NOMO-1 treated with DMSO at 0.1 percent for 48 hours (cell line): ENCODE data around the gene ANKRD33.

Experiments
- DNase-seq: peaks from one replicate; lab custom pipeline; 2025; ENCODE audit not compliant: unreplicated experiment; lab: John Stamatoyannopoulos, UW

ANKRD33 gene

DNA sequence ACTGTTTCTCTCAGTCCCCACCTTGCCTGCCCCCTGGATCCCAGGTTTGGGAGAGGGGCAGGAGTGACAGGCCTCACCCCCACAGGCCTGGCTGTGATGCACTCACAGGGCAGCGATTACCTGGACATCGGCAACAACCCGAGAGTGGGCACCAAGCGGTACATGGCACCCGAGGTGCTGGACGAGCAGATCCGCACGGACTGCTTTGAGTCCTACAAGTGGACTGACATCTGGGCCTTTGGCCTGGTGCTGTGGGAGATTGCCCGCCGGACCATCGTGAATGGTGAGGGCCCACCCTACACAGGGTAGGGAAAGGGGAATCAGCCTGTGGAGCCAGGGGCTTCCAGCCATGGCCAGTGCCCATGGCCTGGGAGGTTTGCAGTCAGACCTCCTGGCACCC, 28.0 kb downstream of the ANKRD33 start:
- DNase-seq = no peak

DNA sequence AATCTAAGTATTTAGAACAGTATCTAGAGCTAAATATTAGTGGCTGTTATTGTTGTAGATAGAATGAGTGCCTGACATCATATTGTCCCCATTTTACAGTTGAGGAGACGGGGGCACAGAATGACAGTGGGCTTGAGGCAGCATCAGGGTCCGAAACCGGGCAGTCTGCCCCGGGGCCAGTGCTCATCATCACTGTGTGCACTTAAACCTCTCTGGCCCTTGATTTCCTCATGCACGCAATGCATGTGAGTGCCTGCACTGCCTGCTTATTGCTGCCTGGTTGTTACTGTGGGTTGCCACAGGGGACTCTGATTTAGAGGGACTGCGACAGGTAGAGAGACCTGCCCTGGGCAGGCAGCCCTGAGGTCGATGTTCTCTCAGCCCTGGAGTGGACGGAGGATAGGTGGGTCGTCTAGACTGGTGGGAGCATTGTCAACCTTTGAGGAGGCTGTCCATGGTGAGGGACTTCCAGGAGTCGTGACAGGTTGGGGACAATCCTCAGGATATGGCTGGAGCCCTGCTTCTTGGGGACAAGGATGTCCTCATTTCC, 29.2 kb downstream of the ANKRD33 start:
- no peak for DNase-seq

DNA sequence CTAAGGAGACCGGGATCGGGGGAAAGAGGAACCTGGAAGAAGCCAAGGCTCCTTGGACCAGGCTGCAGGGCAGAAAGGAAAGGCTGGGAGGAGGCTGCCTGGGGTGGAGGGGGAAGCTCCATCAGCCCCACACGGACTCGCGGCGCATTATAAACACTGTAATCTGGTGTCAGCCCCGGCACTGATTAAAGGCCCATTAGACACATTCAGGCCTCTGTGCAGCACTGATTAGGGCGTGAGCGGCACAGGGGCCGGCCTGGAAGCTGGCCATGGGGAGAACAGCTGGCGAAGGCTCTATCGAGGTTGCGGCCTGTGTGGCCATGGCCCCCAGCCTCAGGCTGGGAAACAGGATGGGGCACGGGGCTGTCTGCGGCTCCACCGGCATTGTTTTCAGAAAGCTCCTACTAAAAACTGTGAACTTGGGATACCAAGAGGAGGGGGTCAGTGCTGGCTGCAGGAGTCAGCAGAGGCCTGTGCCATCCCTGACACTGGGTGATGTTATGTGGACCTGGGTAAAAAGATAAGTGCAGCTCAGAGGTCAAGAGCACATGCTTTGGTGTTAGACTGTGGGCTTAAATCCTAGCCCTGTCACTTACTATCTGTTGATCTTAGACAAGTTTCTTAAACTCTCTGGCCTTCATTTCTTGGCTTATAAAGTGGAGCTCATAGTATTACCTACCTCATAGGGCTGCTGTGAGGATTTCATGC, 30.0 kb downstream of the ANKRD33 start:
- no peak for DNase-seq

DNA sequence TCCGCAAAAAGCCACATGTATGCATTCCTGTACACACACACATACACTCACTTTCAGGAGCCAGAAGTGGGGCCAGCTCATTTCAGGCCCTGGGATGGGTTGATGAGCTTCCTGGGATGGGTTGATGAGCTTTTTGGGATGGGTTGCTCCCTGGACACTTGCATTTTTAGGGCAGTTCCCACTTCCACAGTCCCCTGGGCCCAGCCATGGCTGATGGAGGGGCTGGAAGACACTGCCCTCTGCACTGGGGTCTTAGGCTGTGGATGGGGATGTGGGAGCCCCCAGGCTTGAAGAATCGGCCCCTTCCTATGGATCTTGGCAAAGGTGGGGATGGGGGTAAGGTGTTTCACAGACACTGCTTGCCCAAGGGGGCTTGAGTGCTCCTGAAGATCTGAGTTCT, 32.1 kb downstream of the ANKRD33 start:
- no peak for DNase-seq

DNA sequence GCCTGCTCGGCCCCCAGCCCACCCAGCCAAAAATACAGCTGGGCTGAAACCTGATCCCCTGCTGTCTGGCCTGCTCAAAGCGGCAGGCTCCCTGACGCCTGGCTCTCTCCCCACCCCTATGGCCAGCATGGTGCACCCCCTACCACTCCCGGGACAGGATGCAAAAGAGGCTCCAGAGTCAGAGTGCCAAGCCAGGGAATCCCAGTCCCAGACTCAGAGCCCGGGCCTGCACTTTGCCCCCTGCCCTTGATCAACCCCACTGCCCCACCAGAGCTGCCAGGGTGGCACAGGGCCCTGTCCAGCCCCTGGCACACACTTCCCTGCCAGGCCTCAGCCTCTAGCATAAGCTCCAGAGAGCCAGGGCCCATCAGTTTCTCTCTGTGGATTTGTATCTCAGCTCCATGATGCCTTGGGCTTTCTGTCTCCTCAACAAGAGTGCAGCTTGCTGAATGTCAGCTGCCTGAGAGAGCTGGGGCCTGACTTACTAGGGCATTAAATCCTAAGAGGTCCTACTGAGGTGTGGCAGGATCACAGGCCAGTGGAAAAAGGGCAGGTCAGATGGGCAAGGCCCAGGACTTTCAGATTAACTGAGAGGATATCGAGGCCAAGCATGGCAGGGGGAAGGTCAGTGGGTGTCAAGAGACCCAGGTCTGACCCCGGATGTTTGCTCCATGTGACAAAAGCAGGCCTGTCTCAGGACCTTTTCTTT, 33.3 kb downstream of the ANKRD33 start:
- no peak for DNase-seq

DNA sequence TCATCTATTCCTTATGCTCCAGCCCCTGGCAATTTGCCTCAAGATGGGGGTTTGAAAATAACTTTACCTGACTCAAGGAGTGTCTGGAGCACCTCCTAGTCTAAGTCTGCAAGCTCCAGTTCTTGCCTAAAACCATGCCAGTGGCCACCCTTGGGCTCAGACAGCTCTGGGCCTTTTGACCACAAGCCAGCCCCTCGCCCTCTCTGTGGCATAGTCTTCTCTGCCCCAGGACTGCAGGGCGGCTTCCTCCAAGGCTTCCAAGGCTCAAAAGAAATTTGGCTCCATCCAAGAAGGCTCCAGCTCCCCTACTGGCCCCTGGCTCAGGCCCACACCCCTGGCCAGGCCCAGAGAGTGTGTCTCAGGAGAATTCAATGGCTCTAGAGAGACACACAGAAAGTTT, 34.2 kb downstream of the ANKRD33 start:
- no peak for DNase-seq

DNA sequence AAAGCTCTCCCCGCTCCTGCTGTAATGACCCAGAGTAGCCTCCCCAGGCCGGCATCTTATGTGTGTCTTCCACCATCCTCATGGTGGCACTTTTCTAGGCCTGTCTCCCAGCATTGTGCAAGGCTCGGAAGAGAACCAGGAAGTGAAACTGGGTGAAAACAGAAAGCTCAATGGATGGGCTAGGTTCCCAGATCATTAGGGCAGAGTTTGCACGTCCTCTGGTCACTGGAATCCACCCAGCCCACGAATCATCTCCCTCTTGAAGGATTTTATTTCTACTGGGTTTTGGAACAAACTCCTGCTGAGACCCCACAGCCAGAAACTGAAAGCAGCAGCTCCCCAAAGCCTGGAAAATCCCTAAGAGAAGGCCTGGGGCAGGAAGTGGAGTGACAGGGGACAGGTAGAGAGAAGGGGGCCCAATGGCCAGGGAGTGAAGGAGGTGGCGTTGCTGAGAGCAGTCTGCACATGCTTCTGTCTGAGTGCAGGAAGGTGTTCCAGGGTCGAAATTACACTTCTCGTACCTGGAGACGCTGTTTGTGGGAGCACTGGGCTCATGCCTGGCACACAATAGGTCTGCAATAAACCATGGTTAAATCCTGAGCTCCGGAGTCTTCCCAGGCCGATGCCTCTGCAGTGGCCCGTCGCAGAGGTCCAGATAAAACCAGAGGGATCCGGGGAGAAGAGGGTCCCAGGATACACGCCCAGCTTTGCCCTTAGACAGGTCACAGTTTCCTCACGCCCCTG, 35.0 kb downstream of the ANKRD33 start:
- peak; percentile 91 for DNase-seq

DNA sequence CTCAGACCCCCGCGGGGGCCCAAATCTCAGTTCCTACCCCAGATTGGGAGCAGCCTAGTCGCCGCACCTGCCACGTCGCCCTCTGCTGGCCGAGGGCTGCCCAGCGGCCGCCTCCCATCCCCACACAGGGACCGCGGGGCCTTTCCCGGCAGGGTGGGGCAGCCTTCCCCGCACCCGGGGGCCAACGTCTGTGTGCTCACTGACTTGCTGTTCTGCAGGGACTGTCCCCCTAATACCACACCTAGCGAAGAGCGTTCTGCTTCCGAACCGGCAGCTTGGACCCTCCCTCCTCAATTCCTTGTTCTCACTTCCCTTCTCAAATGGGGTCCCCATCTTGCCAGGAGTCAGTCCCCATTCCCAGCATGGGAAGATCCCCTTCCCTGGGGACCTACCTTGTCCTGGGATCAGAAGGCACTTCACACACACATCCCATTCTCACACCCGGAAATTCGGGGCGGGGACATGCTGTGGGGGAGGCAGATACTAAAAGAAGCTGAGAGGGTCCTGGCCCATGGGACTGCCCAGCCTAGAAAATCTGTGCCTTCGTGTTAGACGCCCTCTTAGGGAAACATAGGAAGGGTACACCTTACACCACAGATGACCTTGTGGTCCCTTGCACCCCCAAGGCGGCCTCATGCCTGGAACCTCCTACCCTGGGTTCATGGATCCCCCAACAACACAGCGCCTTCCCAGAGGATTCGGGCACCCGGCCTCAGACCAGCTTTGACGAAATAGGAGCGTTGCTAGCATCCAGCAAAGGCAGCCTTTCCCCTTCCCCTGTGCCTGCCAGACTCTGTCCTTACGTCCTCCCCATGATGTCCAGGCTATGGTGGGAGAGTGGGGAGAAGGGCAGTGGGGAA, 35.8 kb downstream of the ANKRD33 start:
- no peak for DNase-seq

DNA sequence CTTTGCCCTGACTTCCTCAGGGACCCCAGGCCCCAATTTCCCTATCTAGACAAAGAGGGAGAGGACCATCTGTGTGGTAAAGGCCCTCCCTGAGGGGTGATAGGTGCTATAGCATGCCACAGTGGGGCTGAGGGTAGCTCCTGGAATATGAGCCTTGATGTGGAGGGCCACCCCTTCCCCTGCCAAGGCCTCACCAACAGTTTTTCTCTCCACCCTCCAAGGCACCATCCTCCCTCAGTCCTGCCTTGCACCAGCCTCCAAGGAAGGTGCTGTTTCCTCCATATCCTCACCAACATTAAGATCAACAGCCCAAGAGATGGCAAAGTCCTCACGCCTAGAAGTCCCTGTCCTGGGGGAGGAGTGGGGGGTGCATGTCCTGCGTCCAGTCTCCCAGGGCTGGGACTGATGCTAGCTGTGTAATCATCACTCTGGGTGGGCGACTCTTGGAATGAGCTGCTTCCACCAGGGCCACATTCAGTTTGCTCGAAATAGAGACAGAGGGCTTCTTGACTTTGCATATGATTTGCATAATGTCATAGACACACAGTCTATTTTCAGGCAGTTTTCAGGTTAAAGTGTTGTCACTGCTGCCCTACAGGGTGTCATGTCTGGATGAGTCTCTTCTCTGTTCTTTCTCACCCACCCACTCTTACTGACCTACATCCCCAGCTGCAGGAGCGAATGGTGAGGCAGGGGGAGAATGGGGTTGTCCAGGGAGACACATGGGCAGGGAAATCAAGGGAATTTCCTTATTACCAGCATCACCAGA, 36.8 kb downstream of the ANKRD33 start:
- DNase-seq = no peak

DNA sequence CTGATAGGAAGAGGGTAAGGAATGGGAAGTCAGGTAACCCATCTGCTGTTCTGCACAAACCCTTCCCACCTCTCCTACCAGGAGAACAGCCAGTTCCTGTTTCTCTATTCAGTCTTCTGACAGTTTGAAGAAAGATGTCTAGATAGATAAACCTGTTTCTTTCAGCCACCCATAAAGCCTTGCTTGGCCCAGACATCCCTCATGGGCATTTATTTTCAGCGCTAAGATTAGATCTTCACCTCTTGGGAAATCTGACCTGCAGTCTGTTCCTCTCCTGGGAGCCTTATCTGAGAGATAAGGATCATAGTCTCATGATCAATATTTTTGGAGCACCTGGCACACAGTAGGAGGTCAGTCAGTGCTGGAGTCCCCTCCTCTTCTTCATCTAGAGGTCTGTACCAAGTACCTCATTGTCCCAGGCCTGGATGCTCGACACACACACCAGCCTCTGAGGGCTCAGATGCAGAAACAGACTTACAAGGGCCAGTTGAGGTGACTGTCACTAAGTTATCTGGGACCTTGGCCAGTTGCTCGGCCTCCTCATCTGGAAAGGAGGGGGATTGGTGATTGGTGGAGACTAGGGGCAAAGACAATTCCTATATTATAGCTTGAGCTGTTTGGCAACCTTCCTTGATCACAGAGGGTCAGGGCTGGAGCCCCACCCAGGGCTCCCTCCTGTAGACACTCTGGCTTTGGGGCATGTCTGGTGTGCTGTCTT, 37.6 kb downstream of the ANKRD33 start:
- no peak for DNase-seq

DNA sequence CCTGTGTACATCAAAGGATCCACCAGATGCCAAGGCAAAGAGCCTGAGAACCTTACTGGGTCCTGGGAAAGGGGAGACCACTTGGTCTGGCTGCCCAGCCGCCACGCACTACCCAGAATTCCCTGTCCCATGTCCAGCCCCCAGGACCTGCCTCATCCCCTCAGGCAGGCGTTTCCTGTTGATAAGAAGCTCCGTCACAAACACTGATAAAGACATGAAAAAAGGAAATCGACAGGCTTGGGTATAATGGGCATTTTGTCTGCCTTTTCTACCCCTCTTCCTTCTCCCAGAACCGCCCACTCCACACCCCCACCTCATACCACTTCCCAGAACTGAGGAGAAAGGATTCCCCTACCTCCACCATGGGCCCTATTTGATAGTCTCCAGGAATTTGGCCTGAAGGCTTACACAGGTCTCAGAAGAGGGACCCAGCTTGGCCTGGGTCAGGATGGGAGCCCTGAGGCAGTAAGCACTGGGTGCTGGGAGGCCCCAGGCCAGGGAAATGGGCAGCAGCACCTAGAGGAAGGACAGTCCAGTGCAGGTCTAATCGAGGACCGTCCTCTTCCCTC, 38.2 kb downstream of the ANKRD33 start:
- no peak for DNase-seq

DNA sequence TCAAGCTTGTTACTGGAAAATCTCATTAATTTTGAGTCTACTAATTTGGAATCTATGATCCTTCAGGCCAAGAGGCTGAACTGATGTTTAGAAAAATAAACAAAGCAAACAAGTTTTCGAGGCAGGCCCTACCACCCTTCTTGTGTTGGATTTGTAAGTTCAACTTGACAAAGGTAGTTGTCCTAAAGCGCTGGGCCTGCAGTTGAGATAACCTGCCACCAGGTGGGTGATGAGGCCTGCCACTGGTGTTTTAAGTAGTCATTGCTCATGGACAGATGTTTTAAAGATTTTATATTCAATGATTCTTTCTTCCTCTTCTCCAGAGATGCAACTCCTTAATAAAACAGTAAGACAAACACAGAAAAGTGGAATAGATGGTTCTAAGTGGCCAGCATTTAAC, 38.8 kb downstream of the ANKRD33 start:
- peak; percentile 25 for DNase-seq

DNA sequence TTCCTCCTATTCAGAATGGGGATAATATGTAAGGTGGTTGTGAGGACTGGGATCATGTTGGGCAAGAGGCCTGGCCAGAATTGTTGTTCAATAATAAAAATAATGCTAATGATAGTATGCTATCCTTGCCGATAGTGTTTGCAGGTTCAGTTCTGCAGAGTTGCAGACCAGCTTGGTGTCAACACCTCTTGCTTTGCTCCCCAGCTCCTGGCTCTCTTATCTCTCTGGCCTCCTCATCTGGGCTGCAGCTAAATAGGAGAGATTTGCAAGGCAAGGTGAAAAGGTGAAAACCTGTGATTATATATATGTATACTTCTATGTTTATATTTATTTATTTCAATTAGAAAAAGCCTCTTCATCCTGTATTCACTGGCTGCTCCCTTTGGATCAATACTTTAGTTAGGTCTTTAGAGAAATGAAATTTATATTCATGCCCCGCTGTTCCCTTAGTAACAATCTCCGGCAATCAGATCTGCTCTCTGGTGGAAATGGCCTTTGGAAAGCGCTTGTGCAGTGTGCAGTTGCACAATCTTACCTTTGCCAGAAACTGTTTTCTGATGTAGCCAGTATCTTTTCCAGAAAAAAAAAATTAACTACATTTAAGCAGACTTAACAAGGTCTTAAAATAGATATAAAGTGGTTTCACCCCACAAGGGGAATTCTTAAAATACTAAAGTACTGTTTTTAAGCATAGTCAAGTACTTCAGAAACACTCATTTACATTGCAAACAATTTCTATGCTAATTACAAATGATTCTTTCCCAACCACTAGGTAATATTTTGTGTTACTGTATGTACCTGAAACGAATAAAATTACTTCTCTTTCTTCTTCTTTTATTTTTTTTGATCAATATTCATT, 44.5 kb downstream of the ANKRD33 start:
- DNase-seq = no peak

DNA sequence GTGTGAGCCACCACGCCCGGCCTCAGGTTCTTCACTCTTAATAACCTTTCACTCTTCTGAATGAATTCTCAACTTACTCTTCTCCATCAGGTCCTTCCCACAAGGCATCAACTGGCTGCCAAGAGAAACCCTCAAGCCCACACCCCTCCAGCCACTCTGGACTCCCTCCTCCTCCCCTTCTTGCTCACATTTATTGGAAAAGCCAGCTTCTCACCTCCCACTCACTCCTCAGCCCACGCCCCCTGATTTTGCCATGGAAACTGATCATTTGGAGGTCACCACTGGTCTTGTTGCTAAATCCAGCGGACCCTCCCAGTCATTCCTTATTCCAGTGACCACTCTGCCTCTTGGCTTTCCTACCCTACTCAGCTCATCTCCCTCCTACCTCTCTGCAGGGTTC, 46.2 kb downstream of the ANKRD33 start:
- DNase-seq = no peak

DNA sequence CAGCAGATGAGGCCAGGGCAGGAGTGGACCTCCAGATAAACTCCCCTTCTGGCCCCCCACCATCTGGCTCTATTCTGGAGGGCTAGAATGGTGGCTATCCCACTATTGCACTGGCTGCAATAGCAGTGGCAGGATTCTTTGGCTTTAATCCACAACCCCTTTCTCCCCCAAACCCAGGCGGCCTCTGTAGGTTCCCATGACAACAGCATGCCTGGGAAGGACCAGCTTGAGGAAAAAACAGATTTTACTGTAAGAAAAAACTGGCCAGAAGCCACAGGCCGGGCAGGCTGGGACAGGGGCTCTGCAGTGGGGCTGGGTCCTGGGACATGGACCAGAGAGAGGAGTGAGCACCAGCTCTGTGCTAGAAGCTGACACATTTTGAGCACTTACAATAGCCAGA, 50.0 kb downstream of the ANKRD33 start:
- DNase-seq = no peak

DNA sequence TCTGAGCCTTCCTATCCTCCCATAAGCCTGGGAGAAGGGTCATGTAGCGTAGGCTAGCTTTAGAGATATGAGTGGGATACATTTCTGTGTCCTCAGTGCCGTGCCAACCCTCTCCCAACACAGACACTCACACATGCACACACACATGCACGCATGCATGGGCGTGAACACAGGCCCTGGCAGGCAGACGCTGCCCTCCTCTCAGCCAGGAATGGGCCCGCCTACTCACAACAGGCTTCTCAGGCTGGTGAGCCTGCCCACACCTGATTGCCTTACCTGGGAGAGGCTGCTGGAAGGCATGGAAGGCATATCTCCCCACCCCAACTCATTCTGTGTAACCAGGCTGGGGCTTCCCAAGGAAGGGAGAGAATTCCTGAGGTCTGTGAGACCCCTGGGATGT, 50.8 kb downstream of the ANKRD33 start:
- DNase-seq = no peak

DNA sequence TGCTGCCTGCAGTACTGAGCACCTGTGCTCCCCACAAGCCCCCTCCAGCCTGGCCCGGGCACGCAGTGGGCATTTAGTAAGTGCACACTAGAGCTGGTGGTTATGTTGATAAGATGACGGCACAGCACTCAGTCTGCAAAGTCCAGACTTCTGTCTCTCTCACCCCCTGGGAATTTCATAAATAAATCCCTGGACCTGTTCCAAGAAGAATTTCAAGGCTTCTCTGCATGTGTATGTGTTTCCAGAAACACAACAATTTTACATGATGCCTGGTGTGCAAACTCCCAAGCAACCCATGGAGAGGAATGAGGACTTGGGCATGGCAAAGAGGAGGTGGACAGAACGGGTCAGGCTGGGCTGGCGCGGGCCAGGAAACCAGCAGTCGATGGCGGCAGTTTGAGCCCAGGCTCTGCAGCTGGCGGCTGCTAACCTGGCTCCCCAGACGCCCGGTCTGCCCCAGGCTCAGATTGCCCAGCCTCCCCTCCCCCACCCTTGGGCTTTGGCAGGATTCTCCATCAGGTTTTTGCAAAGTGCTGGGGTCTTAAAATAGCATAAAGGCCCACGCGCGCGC, 53.2 kb downstream of the ANKRD33 start:
- no peak for DNase-seq
